GM23338 (cell line): ENCODE results near the gene FGGY. TPM values are rescaled to one million over a fixed set of nuclear protein-coding genes. Genes with fewer than 3 reads are reported as not detected.

Experiments used
- ATAC-seq: fragments of 200-7000 bp; cut with Tn5 transposase; 3 replicates; pipeline ENCODE4 v1.9.1; 2020
- DNase-seq: peaks from one replicate; pipeline ENCODE4 v3.0.0-alpha.2; 2015; ENCODE audit warnings: low spot score
- H2AFZ ChIP-seq: fragments of 200-600 bp; sonication (generic); 2 replicates; pipeline ENCODE4 v1.8.0; 2016; ENCODE audit warnings: antibody characterized with exemption, mild to moderate bottlenecking, moderate library complexity
- H3F3A ChIP-seq: fragments of 200-600 bp; sonication (generic); replicated peaks from 2 replicates; pipeline ENCODE4 v1.8.0; 2017; ENCODE audit warnings: antibody characterized with exemption, mixed run types, low read depth
- H3K27ac ChIP-seq: fragments of 200-600 bp; sonication (generic); 2 replicates; pipeline ENCODE4 v1.6.1; 2016; ENCODE audit warnings: low read depth
- H3K27me3 ChIP-seq: fragments of 200-600 bp; sonication (generic); 2 replicates; pipeline ENCODE4 v1.8.0; 2016; ENCODE audit warnings: mild to moderate bottlenecking, mixed run types, moderate library complexity; ENCODE audit not compliant: insufficient read depth
- H3K36me3 ChIP-seq: fragments of 200-600 bp; sonication (generic); 2 replicates; pipeline ENCODE4 v1.8.0; 2016; ENCODE audit warnings: mild to moderate bottlenecking; ENCODE audit not compliant: insufficient read depth
- H3K4me1 ChIP-seq: fragments of 200-600 bp; sonication (generic); 2 replicates; pipeline ENCODE4 v1.8.0; 2016; ENCODE audit warnings: mild to moderate bottlenecking, moderate library complexity; ENCODE audit not compliant: insufficient read depth
- H3K4me2 ChIP-seq: fragments of 200-600 bp; sonication (generic); 2 replicates; pipeline ENCODE4 v1.7.1; 2017; ENCODE audit warnings: mixed run types
- H3K4me3 ChIP-seq: fragments of 200-600 bp; sonication (generic); 2 replicates; pipeline ENCODE4 v1.6.1; 2016; ENCODE audit warnings: mixed run types
- H3K79me2 ChIP-seq: fragments of 200-600 bp; sonication (generic); replicated peaks from 2 replicates; pipeline ENCODE4 v1.8.0; 2017; ENCODE audit warnings: mild to moderate bottlenecking; ENCODE audit not compliant: insufficient read depth
- H3K9me2 ChIP-seq: fragments of 200-600 bp; sonication (generic); 2 replicates; pipeline ENCODE4 v1.8.0; 2017; ENCODE audit not compliant: insufficient read depth
- H4K20me1 ChIP-seq: fragments of 200-600 bp; sonication (generic); replicated peaks from 2 replicates; pipeline ENCODE4 v1.8.0; 2017; ENCODE audit warnings: mild to moderate bottlenecking; ENCODE audit not compliant: insufficient read depth
- H3K27ac Mint-ChIP-seq: 2 replicates; pipeline ENCODE4 v1.8.0; 2020; ENCODE audit warnings: inconsistent platforms, mild to moderate bottlenecking, moderate library complexity, mixed read lengths
- H3K27me3 Mint-ChIP-seq: 3 replicates; pipeline ENCODE4 v1.8.0; 2022; ENCODE audit warnings: low read depth, mild to moderate bottlenecking, moderate library complexity, mixed read lengths, inconsistent platforms; ENCODE audit not compliant: insufficient read depth, poor library complexity
- H3K36me3 Mint-ChIP-seq: 3 replicates; pipeline ENCODE4 v1.8.0; 2021; ENCODE audit warnings: low read depth, mild to moderate bottlenecking, inconsistent platforms, moderate library complexity, mixed read lengths
- H3K4me1 Mint-ChIP-seq: 3 replicates; pipeline ENCODE4 v1.8.0; 2020; ENCODE audit warnings: mild to moderate bottlenecking, inconsistent platforms, mixed read lengths
- H3K4me3 Mint-ChIP-seq: 3 replicates; pipeline ENCODE4 v1.8.0; 2021; ENCODE audit warnings: moderate library complexity, mild to moderate bottlenecking, inconsistent platforms, mixed read lengths
- H3K9me3 Mint-ChIP-seq: 3 replicates; pipeline ENCODE4 v1.8.0; 2020; ENCODE audit warnings: moderate library complexity, mild to moderate bottlenecking, inconsistent platforms, mixed read lengths
- CREB1 ChIP-seq: fragments of 250-450 bp; sonication (Bioruptor Pico); IDR thresholded peaks from 2 replicates; pipeline ENCODE4 v1.5.0; 2020; ENCODE audit warnings: low read depth, mild to moderate bottlenecking, moderate library complexity
- EZH2 ChIP-seq: fragments of 200-600 bp; sonication (generic); IDR thresholded peaks from one replicate; pipeline ENCODE4 v1.8.0; 2017; ENCODE audit warnings: antibody characterized with exemption, mild to moderate bottlenecking, low read depth; ENCODE audit not compliant: unreplicated experiment
- EZH2phosphoT487 ChIP-seq: fragments of 200-600 bp; sonication (generic); IDR thresholded peaks from one replicate; pipeline ENCODE4 v1.8.1; 2018; ENCODE audit warnings: antibody characterized with exemption; ENCODE audit not compliant: unreplicated experiment
- JUNB ChIP-seq: IDR thresholded peaks from one replicate; pipeline ENCODE4 v1.6.1; 2016; ENCODE audit warnings: antibody characterized with exemption; ENCODE audit not compliant: unreplicated experiment
- NANOG ChIP-seq: IDR thresholded peaks from 2 replicates; pipeline ENCODE4 v1.6.1; 2016; ENCODE audit warnings: antibody characterized with exemption, borderline replicate concordance
- STAT1 ChIP-seq: IDR thresholded peaks from one replicate; pipeline ENCODE4 v1.6.1; 2016; ENCODE audit warnings: antibody characterized with exemption; ENCODE audit not compliant: unreplicated experiment
- ZNF331 ChIP-seq: fragments of 250-450 bp; sonication (Bioruptor Pico); IDR thresholded peaks from 2 replicates; pipeline ENCODE4 v1.5.0; 2020; ENCODE audit warnings: low read depth, mild to moderate bottlenecking, moderate library complexity
- polyA plus RNA-seq: library from polyadenylated mRNA; unstranded; fragments of >200 nt; fragmentation: Nextera tagmentation; extraction: Ambion mirVana; gene quantifications from 2 replicates; pipeline ENCODE4 v1.2.1, GENCODE V29; 2016
- total RNA-seq: library from RNA; depleted of rRNA; stranded (reverse); fragments of >200 nt; shearing (Covaris generic); gene quantifications from 2 replicates; pipeline ENCODE4 v1.2.3, GENCODE V29; 2014
- TF ChIP-seq, protein P1 (sequence below): IDR thresholded peaks from one replicate; pipeline ENCODE4 v1.6.1; 2018; ENCODE audit warnings: antibody characterized with exemption; ENCODE audit not compliant: unreplicated experiment
- TF ChIP-seq, protein P2 (sequence below), 2 experiments: fragments of 200-600 bp in 1 of 2; sonication (generic) in 1 of 2; conservative IDR thresholded peaks; 2 replicates each; pipeline versions ENCODE4 v1.5.1 to v1.6.1; 2016 to 2017; ENCODE audit warnings: antibody characterized with exemption in 2 of 2, low read depth in 2 of 2, mild to moderate bottlenecking in 2 of 2, moderate library complexity in 1 of 2
- TF ChIP-seq, protein P3 (sequence below): IDR thresholded peaks from 2 replicates; pipeline ENCODE4 v1.6.1; 2016; ENCODE audit warnings: antibody characterized with exemption

FGGY gene
- total and polyA plus RNA-seq, 2 experiments from 2014 or later = 10.9 to 21.4 TPM

DNA sequence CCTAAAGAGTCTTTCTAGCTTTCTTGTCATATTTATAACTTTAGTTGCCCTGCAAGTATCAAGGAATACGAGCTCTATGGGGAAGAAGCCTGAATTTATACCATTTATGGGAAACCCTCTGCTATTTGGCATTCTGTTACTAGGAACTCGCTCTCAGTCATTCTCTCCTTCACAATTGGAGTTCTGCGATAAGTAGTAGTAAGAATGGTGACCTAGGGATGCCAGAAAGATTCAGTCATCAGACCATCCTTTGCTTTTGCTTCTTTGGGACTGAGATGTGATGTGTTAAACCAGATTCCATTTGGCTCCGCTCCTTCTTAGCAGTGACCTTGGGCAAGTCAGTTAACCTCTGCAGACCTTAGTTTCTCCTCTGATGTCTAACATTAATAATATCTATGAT lies 256.5 kb downstream of the FGGY start (continued):
- TF ChIP-seq, protein P1, sequence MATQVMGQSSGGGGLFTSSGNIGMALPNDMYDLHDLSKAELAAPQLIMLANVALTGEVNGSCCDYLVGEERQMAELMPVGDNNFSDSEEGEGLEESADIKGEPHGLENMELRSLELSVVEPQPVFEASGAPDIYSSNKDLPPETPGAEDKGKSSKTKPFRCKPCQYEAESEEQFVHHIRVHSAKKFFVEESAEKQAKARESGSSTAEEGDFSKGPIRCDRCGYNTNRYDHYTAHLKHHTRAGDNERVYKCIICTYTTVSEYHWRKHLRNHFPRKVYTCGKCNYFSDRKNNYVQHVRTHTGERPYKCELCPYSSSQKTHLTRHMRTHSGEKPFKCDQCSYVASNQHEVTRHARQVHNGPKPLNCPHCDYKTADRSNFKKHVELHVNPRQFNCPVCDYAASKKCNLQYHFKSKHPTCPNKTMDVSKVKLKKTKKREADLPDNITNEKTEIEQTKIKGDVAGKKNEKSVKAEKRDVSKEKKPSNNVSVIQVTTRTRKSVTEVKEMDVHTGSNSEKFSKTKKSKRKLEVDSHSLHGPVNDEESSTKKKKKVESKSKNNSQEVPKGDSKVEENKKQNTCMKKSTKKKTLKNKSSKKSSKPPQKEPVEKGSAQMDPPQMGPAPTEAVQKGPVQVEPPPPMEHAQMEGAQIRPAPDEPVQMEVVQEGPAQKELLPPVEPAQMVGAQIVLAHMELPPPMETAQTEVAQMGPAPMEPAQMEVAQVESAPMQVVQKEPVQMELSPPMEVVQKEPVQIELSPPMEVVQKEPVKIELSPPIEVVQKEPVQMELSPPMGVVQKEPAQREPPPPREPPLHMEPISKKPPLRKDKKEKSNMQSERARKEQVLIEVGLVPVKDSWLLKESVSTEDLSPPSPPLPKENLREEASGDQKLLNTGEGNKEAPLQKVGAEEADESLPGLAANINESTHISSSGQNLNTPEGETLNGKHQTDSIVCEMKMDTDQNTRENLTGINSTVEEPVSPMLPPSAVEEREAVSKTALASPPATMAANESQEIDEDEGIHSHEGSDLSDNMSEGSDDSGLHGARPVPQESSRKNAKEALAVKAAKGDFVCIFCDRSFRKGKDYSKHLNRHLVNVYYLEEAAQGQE = no peak
- TF ChIP-seq CREB1 (CRISPR knock-in tag) = no peak

DNA sequence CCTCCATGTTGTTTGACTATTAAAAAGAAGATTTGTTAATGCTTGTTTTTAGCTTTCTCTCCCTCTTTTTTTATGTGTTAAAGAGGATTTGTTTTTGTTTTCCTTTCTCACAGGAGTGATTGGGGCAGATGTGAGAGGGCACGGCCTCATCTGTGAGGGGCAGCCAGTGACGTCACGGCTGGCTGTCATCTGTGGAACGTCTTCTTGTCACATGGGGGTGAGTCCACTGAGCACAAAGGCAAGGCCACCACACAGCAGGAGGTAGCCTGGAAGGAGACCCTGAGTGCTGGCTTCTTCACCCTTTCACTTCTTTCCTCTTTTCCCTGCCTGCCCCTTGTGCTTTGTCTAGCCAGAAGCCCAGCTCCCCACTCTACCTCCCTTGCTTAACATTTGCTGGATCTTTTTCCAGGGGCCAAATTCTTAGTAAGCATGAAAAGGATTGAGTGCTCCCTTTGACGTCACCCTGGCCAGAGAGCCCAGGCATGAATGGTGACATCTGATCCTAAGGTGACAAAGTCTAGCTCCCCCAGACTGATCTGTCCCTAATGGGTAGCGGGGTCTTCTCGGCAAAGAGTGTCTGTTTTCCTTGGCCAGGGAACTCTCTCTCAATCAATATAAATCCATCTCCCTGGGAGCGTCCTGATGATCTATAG lies 257.2 kb downstream of the FGGY start:
- Mint-ChIP-seq H3K9me3 (peaks cover 15% of the 10 kb centered on the region), H3K27ac (peak overlapping the region; percentile 39; the same call in 1 of the 2 replicates), H3K27me3 (peaks cover 1% of the 10 kb centered on the region), H3K4me3 (no peak overlapping the region), H3K36me3 (peaks cover 17% of the 10 kb centered on the region), H3K4me1 (peaks cover 3% of the 10 kb centered on the region; the same call in 1 of the 3 replicates)
- Histone ChIP-seq H3K79me2 (no peaks in the 10 kb centered on the region), H3K36me3 (0 out of 2 replicates have a peak, but pooled peaks cover 4% of the 10 kb centered on the region), H4K20me1 (no peaks in the 10 kb centered on the region), H2AFZ (no peak overlapping the region), H3F3A (no peaks in the 10 kb centered on the region), H3K4me2 (no peak overlapping the region), H3K4me3 (no peak overlapping the region), H3K27me3 (no peaks in the 10 kb centered on the region), H3K27ac (no peak overlapping the region), H3K4me1 (no peaks in the 10 kb centered on the region), H3K9me2 (no peaks in the 10 kb centered on the region)
- no peak for TF ChIP-seq CREB1 (CRISPR knock-in tag)
- TF ChIP-seq ZNF331 = no peak
- TF ChIP-seq, protein P2, sequence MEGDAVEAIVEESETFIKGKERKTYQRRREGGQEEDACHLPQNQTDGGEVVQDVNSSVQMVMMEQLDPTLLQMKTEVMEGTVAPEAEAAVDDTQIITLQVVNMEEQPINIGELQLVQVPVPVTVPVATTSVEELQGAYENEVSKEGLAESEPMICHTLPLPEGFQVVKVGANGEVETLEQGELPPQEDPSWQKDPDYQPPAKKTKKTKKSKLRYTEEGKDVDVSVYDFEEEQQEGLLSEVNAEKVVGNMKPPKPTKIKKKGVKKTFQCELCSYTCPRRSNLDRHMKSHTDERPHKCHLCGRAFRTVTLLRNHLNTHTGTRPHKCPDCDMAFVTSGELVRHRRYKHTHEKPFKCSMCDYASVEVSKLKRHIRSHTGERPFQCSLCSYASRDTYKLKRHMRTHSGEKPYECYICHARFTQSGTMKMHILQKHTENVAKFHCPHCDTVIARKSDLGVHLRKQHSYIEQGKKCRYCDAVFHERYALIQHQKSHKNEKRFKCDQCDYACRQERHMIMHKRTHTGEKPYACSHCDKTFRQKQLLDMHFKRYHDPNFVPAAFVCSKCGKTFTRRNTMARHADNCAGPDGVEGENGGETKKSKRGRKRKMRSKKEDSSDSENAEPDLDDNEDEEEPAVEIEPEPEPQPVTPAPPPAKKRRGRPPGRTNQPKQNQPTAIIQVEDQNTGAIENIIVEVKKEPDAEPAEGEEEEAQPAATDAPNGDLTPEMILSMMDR (conservative IDR thresholded peaks at IDR 0.05; ENCODE audit: low read depth in 2 of 2) = no peak
- TF ChIP-seq, protein P3, sequence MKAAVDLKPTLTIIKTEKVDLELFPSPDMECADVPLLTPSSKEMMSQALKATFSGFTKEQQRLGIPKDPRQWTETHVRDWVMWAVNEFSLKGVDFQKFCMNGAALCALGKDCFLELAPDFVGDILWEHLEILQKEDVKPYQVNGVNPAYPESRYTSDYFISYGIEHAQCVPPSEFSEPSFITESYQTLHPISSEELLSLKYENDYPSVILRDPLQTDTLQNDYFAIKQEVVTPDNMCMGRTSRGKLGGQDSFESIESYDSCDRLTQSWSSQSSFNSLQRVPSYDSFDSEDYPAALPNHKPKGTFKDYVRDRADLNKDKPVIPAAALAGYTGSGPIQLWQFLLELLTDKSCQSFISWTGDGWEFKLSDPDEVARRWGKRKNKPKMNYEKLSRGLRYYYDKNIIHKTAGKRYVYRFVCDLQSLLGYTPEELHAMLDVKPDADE = no peak
- no peak for TF ChIP-seq EZH2phosphoT487
- no peak for TF ChIP-seq EZH2
- TF ChIP-seq JUNB = no peak
- TF ChIP-seq, protein P1 = no peak
- TF ChIP-seq STAT1 = no peak
- TF ChIP-seq NANOG = no peak
- no peak for DNase-seq
- no peak for ATAC-seq
